Breast epithelium (tissue), 3 donors: ENCODE measurements around the gene MED9.

ENCODE experiments used
- POLR2A ChIP-seq: fragments of 450-650 bp; IDR thresholded peaks from one replicate; pipeline ENCODE4 v1.6.1; 2016; ENCODE audit warnings: antibody characterized with exemption, mild to moderate bottlenecking, moderate library complexity
- POLR2AphosphoS5 ChIP-seq, 3 donors: sonication (generic); formaldehyde crosslinking; IDR thresholded peaks; one replicate each; pipeline ENCODE4 v1.6.1; 2017; ENCODE audit warnings: antibody characterized with exemption in 3 of 3
- TF ChIP-seq, protein P1 (sequence below), 3 donors: fragments of 450-650 bp; IDR thresholded peaks; one replicate each; pipeline ENCODE4 v1.5.1; 2016 to 2017; ENCODE audit warnings: antibody characterized with exemption in 3 of 3, mild to moderate bottlenecking in 3 of 3, moderate library complexity in 3 of 3

DNA sequence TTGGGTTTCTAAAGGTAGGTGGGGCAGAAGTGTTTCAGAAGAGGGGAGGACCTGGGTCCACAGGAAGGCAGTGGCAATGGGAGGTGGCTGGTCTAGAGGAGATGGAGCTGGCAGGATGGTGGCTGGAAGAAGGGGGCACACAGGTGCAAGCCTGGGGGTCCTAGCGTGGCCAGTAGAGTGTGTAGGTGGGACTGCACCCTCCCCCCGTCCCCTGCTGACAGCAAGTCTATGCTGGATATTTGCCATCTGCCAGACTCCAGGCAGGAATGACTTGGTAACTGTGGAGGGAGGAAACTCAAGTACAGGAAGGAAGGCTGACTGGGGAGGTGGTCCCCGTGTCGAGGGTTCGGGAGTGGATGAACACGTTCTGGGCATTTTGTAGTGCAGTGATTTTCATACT, 8.6 kb downstream of the MED9 start:
- TF ChIP-seq POLR2A, result no peak
- TF ChIP-seq, protein P1, sequence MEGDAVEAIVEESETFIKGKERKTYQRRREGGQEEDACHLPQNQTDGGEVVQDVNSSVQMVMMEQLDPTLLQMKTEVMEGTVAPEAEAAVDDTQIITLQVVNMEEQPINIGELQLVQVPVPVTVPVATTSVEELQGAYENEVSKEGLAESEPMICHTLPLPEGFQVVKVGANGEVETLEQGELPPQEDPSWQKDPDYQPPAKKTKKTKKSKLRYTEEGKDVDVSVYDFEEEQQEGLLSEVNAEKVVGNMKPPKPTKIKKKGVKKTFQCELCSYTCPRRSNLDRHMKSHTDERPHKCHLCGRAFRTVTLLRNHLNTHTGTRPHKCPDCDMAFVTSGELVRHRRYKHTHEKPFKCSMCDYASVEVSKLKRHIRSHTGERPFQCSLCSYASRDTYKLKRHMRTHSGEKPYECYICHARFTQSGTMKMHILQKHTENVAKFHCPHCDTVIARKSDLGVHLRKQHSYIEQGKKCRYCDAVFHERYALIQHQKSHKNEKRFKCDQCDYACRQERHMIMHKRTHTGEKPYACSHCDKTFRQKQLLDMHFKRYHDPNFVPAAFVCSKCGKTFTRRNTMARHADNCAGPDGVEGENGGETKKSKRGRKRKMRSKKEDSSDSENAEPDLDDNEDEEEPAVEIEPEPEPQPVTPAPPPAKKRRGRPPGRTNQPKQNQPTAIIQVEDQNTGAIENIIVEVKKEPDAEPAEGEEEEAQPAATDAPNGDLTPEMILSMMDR (IDR thresholded peaks at IDR 0.05), result no peak
- TF ChIP-seq POLR2AphosphoS5 (IDR thresholded peaks at IDR 0.05), result no peak
